Astrocyte (in vitro differentiated cells and primary cell): ENCODE results near the gene ZNF554.

Experiments
- EZH2 ChIP-seq: IDR thresholded peaks from 2 replicates; pipeline ENCODE4 v1.6.1; 2012; ENCODE audit warnings: mild to moderate bottlenecking, low read length, inconsistent platforms; ENCODE audit not compliant: insufficient read depth
- TF ChIP-seq, protein P1 (sequence below): IDR thresholded peaks from 2 replicates; pipeline ENCODE4 v1.5.1; 2011; ENCODE audit warnings: low read depth, mild to moderate bottlenecking, inconsistent platforms, low read length, moderate library complexity; ENCODE audit not compliant: insufficient read depth

DNA sequence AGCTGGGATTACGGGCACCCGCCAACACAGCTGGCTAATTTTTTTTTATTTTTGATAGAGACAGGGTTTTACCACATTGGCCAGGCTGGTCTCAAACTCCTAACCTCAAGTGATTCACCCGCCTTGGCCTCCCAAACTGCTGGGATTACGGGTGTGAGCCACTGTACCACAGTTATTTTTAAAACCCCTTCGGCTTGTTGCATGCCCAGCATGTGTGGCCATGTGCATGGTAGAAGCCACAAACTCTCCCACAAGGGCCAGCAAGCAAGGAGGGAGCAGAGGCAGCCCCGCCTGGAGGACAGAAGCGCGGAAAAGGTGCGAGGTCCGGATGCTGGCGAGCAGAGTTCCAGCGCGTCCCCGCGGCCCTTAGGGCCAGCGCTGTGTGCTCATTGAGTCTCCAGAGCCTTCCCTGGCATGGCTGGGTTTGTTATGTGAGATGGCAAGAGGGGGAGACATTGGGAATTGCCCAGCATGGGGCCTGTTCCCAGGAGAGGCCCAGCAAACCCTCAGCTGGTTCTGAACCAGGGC lies 21.4 kb upstream of the ZNF554 start:
- TF ChIP-seq, protein P1, sequence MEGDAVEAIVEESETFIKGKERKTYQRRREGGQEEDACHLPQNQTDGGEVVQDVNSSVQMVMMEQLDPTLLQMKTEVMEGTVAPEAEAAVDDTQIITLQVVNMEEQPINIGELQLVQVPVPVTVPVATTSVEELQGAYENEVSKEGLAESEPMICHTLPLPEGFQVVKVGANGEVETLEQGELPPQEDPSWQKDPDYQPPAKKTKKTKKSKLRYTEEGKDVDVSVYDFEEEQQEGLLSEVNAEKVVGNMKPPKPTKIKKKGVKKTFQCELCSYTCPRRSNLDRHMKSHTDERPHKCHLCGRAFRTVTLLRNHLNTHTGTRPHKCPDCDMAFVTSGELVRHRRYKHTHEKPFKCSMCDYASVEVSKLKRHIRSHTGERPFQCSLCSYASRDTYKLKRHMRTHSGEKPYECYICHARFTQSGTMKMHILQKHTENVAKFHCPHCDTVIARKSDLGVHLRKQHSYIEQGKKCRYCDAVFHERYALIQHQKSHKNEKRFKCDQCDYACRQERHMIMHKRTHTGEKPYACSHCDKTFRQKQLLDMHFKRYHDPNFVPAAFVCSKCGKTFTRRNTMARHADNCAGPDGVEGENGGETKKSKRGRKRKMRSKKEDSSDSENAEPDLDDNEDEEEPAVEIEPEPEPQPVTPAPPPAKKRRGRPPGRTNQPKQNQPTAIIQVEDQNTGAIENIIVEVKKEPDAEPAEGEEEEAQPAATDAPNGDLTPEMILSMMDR = no peak
- TF ChIP-seq EZH2 = no peak
